Stimulated activated CD8-positive, alpha-beta memory T cell treated with anti-CD3 and anti-CD28 coated beads, Interleukin-7, amount 100 ng/mL, for 1 hour (primary cell): ENCODE results near the gene TMA7.

ENCODE experiments used
- DNase-seq, 2 donors: peaks; one replicate each; pipeline ENCODE4 v3.0.0-alpha.2; 2020; ENCODE audit warnings: low read depth in 2 of 2

Gene TMA7

DNA sequence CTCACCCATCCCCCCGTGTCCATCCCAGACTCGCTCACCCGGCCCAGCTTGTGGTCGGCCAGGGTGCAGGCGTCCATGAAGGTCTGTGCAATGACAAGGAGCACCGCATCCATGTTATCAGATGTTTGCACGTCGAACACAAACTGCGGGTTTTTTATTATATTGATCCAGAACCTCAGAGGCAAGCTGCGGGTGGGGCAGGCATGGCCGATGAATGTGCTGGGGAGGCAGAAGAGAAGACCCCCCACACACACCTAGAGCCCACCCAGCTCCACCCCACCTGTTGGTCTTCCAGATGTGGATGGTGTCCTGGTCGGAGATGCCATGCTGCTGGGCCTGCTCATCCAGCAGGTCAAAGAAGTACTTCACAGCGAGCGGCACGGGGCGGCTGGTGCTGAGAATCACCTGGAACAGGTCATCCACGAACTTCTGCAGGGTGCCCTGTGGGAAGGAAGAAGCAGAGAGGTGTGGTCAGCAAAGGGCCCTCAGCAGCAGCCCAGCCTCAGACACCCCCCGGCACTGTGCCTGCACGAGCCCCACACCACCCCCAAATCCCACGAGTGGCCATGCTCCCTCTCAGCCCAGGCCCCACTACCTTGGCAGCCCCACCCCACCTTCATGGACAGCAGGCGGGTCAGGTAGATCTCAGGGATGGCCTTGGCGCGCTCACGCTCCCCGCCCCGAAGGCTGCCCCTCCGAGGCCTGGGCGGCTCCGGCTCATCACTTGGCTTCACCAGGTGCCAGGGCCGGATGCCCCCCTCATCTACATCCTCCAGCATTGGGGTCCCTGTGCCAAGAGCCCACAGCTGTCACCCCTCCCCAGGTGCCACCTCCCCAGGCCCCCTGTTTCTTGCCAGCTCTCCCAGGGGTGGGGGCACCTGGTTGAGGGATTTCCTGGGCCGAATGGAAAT, 30.5 kb upstream of the TMA7 start:
- DNase-seq, result no peak

- no peak for DNase-seq
Measured at GRCh38 chr3:48410205-48411040, 29.6 kb upstream of the TMA7 start.

GRCh38 chr3:48411041-48411588, 28.9 kb upstream of the TMA7 start:
- DNase-seq, result no peak

DNA sequence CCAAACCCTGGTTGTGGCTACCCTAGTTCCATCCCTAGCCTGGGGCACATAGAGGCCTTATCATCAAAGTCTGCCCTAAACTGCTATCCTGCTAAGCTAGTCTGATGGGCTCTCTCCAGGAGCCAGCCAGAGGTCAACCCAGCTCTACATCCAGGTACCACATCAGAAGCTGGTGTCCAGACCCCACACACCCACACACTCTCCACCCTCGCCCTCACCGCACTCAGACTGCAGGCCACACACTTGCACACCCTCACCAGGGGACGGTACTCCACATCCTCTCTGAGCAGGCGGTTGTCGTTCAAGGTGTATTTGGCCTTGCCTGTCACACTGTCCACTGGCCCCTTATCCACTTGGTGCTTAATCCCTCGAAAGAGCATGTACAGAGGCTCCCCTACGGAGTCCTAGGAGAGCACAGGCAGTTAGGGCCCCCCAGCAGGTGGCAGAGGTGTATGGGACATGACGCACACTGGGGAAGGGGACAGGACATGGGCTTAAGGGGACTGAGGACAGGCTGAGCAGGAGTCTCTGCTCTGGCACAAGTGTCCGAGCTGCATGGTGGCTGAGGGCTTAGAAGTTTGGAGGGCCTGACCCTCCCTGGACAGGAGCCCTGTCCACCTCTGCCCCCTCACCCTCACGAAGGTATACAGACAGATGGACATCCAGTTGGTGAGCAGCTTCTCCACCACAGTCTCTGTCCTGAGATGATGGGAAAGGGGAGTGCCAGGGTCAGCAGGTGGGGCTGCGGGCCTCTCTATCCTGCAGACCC, 28.3 kb upstream of the TMA7 start:
- no peak for DNase-seq

GRCh38 chr3:48412375-48413001, 27.6 kb upstream of the TMA7 start:
- no peak for DNase-seq

DNA sequence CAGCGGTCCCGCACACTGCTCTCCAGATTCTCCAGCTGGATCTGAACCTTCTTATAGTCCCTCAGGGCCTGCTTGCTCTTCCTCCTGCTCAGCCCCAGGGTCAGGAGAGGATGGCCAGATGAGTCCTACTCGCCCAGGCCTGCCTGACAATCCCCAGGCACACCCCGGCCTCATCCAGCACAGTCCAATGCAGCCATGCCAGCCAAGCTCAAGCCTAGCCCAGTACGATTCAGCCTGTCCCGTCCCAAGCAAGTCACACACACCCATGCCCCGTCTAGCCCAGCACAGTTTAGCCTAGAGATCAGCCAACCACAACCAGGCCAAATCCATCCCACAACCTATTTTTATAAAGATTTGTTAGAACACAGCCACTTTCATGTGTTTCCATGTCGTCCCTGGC, 27.0 kb upstream of the TMA7 start:
- no peak for DNase-seq

- DNase-seq, result no peak
Measured at GRCh38 chr3:48413611-48414010, 26.4 kb upstream of the TMA7 start.

- no peak for DNase-seq
Measured at GRCh38 chr3:48414376-48415250, 25.4 kb upstream of the TMA7 start.

GRCh38 chr3:48415251-48415953, 24.7 kb upstream of the TMA7 start:
- DNase-seq, result no peak

DNA sequence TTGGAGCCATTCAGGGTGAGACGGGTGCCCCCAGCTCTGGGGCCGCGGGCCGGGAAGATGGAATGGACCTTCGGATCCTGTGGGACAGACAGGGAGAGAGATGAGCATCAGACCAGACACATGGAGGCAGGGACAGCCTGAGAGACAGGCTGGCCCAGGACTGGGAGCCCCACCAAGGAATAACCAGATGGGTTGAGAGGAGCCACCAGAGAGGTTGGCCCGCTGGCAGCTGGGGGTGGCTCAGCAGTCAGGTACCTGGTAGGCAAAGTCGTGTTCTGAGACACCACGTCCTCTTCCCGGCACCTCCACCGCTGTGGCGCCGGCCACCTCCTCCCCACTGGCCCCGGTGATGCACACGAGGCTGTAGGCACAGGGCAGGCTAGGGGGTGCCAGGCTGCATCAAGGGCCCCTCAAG, 24.0 kb upstream of the TMA7 start:
- no peak for DNase-seq

- DNase-seq, result no peak
Measured at GRCh38 chr3:48416546-48416945, 23.5 kb upstream of the TMA7 start.

DNA sequence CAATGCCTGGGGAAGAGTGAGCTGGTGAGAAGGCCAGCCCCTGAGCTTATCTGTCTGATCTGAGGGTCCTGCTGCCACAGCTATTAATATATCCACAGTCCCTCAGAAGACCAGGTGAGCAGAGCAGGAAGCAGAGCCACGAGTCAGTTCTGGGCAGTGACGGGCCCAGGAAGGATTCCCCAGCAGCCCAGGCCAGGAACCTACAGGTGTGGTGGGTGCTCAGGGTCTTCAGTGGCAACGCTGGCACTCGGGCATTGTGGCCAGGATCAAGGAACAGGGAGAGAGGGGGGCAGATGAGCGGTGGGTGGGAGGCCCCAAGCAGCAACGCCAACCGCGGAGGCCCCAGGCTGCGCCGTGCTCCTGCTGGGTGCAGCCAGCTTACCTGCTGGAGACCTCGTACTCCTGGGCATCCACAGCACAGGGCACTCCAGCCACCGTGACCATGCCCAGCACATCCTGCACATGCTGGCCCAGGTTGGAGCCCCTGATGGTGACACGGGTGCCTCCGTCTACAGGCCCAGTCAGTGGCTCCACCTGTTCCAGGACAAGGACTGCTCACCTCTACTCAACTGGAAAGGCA, 22.4 kb upstream of the TMA7 start:
- DNase-seq, result no peak

GRCh38 chr3:48418140-48418539, 21.9 kb upstream of the TMA7 start:
- no peak for DNase-seq

GRCh38 chr3:48418651-48419050, 21.4 kb upstream of the TMA7 start:
- no peak for DNase-seq

DNA sequence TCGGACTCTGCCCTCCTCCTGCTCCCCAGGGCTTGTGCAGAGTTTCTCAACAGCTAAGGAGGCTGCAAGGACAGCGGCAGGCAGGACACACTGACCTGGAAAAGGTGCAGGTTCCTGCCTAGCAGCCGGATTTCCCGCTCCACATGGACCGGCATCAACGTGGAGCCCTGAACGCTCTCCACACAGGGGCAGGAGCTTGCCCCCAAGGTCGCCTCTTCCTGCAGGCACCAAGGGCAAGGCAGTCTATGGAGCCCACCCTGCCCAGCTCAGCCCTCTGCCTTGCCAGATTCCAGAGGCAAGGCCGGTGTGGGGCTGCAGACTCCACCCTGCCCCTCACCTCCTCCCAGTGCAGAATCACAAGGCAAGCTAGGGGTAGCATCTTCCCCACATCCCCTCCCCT, 20.9 kb upstream of the TMA7 start:
- DNase-seq, result no peak

GRCh38 chr3:48419597-48419996, 20.5 kb upstream of the TMA7 start:
- DNase-seq, result no peak

- no peak for DNase-seq
Measured at GRCh38 chr3:48420561-48420960, 19.5 kb upstream of the TMA7 start.

DNA sequence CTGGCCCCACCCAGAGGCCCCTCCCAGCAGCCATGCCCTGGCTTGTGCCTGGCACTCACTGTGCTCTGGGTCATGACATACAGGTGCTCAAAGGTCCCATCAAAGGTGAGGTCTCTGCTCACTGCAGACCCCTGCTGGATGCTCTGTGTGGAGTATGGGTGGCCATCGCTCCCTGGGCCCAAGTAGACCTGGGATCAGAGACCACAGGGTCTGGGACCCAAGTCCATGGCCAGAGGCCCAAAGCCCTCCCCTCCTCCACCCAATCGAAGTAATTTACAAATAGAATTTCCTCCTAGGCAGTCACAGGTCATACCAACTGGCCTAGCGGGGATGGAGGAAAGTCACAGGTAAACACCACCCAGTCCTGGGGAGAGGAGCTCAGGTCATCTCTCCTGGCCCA, 17.8 kb upstream of the TMA7 start:
- no peak for DNase-seq

- DNase-seq, result no peak
Measured at GRCh38 chr3:48422681-48423080, 17.4 kb upstream of the TMA7 start.
